ENCODE data around the gene ID4. TPM values are rescaled to one million over a fixed set of nuclear protein-coding genes. Genes with fewer than 3 reads are reported as not detected.

The ID4 gene
- total RNA-seq, 2 experiments from 2014 or later: not detected

- no peaks in the 10 kb centered on the region for H3K4me1 Mint-ChIP-seq
- no peak overlapping the region for H3K27ac Mint-ChIP-seq
- H3K4me3 Mint-ChIP-seq: no peak overlapping the region
- H3K36me3 Mint-ChIP-seq: no peaks in the 10 kb centered on the region
- no peaks in the 10 kb centered on the region for H3K27me3 Mint-ChIP-seq
- no peak for DNase-seq
- no peaks in the 10 kb centered on the region for H3K9me3 Mint-ChIP-seq
Measured at GRCh38 chr6:19864285-19864684, 27.1 kb downstream of the ID4 start.

- Mint-ChIP-seq H3K36me3 (no peaks in the 10 kb centered on the region), H3K4me1 (no peaks in the 10 kb centered on the region), H3K4me3 (no peak overlapping the region), H3K9me3 (no peaks in the 10 kb centered on the region), H3K27ac (no peak overlapping the region), H3K27me3 (no peaks in the 10 kb centered on the region)
- no peak for DNase-seq
Measured at GRCh38 chr6:19865178-19865577, 28.0 kb downstream of the ID4 start.

- no peak for DNase-seq
- Mint-ChIP-seq H3K4me1 (no peaks in the 10 kb centered on the region), H3K27me3 (no peaks in the 10 kb centered on the region), H3K27ac (no peak overlapping the region), H3K4me3 (no peak overlapping the region), H3K9me3 (no peaks in the 10 kb centered on the region), H3K36me3 (no peaks in the 10 kb centered on the region)
Measured at GRCh38 chr6:19866173-19866984, 29.2 kb downstream of the ID4 start.

GRCh38 chr6:19866985-19867627, 29.9 kb downstream of the ID4 start:
- Mint-ChIP-seq H3K4me3 (no peak overlapping the region), H3K4me1 (no peaks in the 10 kb centered on the region), H3K9me3 (no peaks in the 10 kb centered on the region), H3K27me3 (no peaks in the 10 kb centered on the region), H3K27ac (no peak overlapping the region), H3K36me3 (no peaks in the 10 kb centered on the region)
- DNase-seq: no peak

- Mint-ChIP-seq H3K4me3 (no peak overlapping the region), H3K27ac (no peak overlapping the region), H3K36me3 (no peaks in the 10 kb centered on the region), H3K27me3 (no peaks in the 10 kb centered on the region), H3K9me3 (no peaks in the 10 kb centered on the region), H3K4me1 (no peaks in the 10 kb centered on the region)
- no peak for DNase-seq
Measured at GRCh38 chr6:19869464-19869863, 32.3 kb downstream of the ID4 start.

GRCh38 chr6:19870322-19870721, 33.2 kb downstream of the ID4 start:
- Mint-ChIP-seq H3K27ac (no peak overlapping the region), H3K9me3 (no peaks in the 10 kb centered on the region), H3K27me3 (peaks cover 3% of the 10 kb centered on the region), H3K36me3 (no peaks in the 10 kb centered on the region), H3K4me1 (no peaks in the 10 kb centered on the region), H3K4me3 (no peak overlapping the region)
- DNase-seq: no peak

- no peak overlapping the region for H3K4me3 Mint-ChIP-seq
- no peak for DNase-seq
- H3K4me1 Mint-ChIP-seq: no peaks in the 10 kb centered on the region
- peaks cover 7% of the 10 kb centered on the region for H3K27me3 Mint-ChIP-seq
- H3K27ac Mint-ChIP-seq: no peak overlapping the region
- no peaks in the 10 kb centered on the region for H3K9me3 Mint-ChIP-seq
- H3K36me3 Mint-ChIP-seq: no peaks in the 10 kb centered on the region
Measured at GRCh38 chr6:19873031-19873430, 35.9 kb downstream of the ID4 start.

- DNase-seq: no peak
- peaks cover 11% of the 10 kb centered on the region for H3K27me3 Mint-ChIP-seq
- no peaks in the 10 kb centered on the region for H3K36me3 Mint-ChIP-seq
- H3K27ac Mint-ChIP-seq: no peak overlapping the region
- no peak overlapping the region for H3K4me3 Mint-ChIP-seq
- no peaks in the 10 kb centered on the region for H3K4me1 Mint-ChIP-seq
- no peaks in the 10 kb centered on the region for H3K9me3 Mint-ChIP-seq
Measured at GRCh38 chr6:19876672-19877071, 39.5 kb downstream of the ID4 start.

- H3K4me3 Mint-ChIP-seq: no peak overlapping the region
- H3K4me1 Mint-ChIP-seq: no peaks in the 10 kb centered on the region
- no peaks in the 10 kb centered on the region for H3K36me3 Mint-ChIP-seq
- no peak overlapping the region for H3K27ac Mint-ChIP-seq
- peaks cover 11% of the 10 kb centered on the region for H3K27me3 Mint-ChIP-seq
- no peak for DNase-seq
- peaks cover 4% of the 10 kb centered on the region for H3K9me3 Mint-ChIP-seq
Measured at GRCh38 chr6:19879663-19880062, 42.5 kb downstream of the ID4 start.

GRCh38 chr6:19880066-19880465, 42.9 kb downstream of the ID4 start:
- no peaks in the 10 kb centered on the region for H3K36me3 Mint-ChIP-seq
- no peak overlapping the region for H3K27ac Mint-ChIP-seq
- no peak for DNase-seq
- peaks cover 5% of the 10 kb centered on the region for H3K9me3 Mint-ChIP-seq
- H3K4me1 Mint-ChIP-seq: no peaks in the 10 kb centered on the region
- peaks cover 10% of the 10 kb centered on the region for H3K27me3 Mint-ChIP-seq
- H3K4me3 Mint-ChIP-seq: no peak overlapping the region

- Mint-ChIP-seq H3K4me1 (no peaks in the 10 kb centered on the region), H3K36me3 (no peaks in the 10 kb centered on the region), H3K27me3 (no peaks in the 10 kb centered on the region)
Measured at GRCh38 chr6:19891451-19891850, 54.3 kb downstream of the ID4 start.

More at GRCh38 chr6:19891451-19891850, 54.3 kb downstream of the ID4 start:
- Mint-ChIP-seq H3K27ac (no peak overlapping the region), H3K9me3 (no peaks in the 10 kb centered on the region), H3K4me3 (no peak overlapping the region)
- no peak for DNase-seq

Measured in activated naive CD8-positive, alpha-beta T cell treated with anti-CD3 and anti-CD28 coated beads for 36 hours (primary cell).